ENCODE data around the gene KRT12.
"Not testable (repeated sequence)": the region's sequence is repeated elsewhere in the genome, so short reads cannot be mapped to it uniquely, and the experiment has no call there.

KRT12 gene

DNA sequence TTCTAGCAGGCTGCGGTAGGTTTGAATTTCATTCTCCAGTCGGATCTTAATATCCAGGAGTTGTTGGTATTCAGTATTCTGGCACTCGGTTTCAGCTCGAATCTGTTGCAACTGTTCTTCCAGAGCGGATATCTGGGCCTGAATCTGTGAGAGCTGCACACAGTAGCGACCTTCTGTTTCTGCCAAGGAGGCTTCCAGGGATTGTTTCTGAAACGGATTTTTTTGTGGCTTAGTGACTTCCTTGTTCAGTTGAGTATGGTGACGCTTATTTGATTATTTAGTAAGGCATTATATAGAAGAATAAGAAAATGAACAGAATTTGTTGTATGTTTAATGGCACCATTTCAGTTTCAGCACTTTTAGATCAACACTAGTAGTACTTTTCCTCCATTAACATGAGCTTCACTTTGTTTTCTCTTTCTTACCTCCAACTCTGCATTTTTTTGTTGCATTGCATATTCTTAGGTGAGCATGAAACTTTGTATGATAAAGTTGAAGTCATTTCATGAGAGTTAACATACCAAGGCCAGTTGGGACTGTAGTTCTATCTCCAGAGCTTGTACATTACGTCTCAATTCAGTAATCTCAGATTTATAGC is 47.4 kb downstream of the KRT12 start:
- Mint-ChIP-seq H3K27ac (peak overlapping the region; percentile 72), H3K27me3 (peaks cover 7% of the 10 kb centered on the region)
- no peak for DNase-seq

GRCh38 chr17:40818733-40819527 is 48.1 kb downstream of the KRT12 start:
- peak; percentile 92 for DNase-seq
- peaks cover 38% of the 10 kb centered on the region for H3K36me3 Mint-ChIP-seq (ENCODE audit: low read depth)
- H3K4me3 Mint-ChIP-seq: peak overlapping the region; percentile 95
- H3K27ac Mint-ChIP-seq: peak overlapping the region; percentile 96
- H3K27me3 Mint-ChIP-seq: peaks cover 14% of the 10 kb centered on the region
- H3K4me1 Mint-ChIP-seq (ENCODE audit: low read depth): peaks cover 29% of the 10 kb centered on the region
- no peaks in the 10 kb centered on the region for H3K9me3 Mint-ChIP-seq

More for the DNA sequence above, 47.4 kb downstream of the KRT12 start:
- Mint-ChIP-seq H3K4me3 (peak overlapping the region; percentile 82), H3K4me1 (ENCODE audit: low read depth) (peaks cover 29% of the 10 kb centered on the region), H3K9me3 (no peaks in the 10 kb centered on the region), H3K36me3 (ENCODE audit: low read depth) (peaks cover 38% of the 10 kb centered on the region)

- peaks cover 18% of the 10 kb centered on the region for H3K27me3 Mint-ChIP-seq
- no peaks in the 10 kb centered on the region for H3K9me3 Mint-ChIP-seq
- H3K4me3 Mint-ChIP-seq: peak overlapping the region; percentile 95
- H3K4me1 Mint-ChIP-seq (ENCODE audit: low read depth): peaks cover 29% of the 10 kb centered on the region
- no peak for DNase-seq
- H3K27ac Mint-ChIP-seq: peak overlapping the region; percentile 96
- peaks cover 38% of the 10 kb centered on the region for H3K36me3 Mint-ChIP-seq (ENCODE audit: low read depth)
These were observed 48.7 kb downstream of the KRT12 start for GRCh38 chr17:40818343-40818732.

GRCh38 chr17:40817103-40817682 is 49.8 kb downstream of the KRT12 start:
- no peak for DNase-seq
- H3K36me3 Mint-ChIP-seq (ENCODE audit: low read depth): peaks cover 34% of the 10 kb centered on the region

DNA sequence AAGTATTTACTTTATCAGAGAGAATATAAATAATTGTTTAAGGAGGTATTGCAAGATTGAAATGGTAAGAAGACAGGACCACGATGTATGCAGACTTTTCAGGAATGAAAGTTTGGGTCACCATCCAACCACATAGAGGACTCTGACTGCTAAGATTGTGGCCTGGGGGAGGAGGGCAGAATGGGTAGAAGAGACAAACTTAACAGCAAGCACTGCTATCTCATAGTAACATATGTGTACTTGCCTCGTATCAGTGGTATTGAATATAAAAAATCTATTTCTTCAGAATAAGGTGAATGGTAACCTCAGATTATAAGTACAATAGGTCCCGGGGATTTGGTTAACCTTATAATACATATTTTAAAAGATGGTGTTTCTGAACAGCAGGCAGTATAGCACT is 50.5 kb downstream of the KRT12 start:
- no peak for DNase-seq
- Mint-ChIP-seq H3K4me3 (no peak overlapping the region), H3K4me1 (ENCODE audit: low read depth) (peaks cover 29% of the 10 kb centered on the region)

More at GRCh38 chr17:40817103-40817682, 49.8 kb downstream of the KRT12 start:
- Mint-ChIP-seq H3K4me3 (peak overlapping the region; percentile 95), H3K27ac (peak overlapping the region; percentile 78), H3K4me1 (ENCODE audit: low read depth) (peaks cover 29% of the 10 kb centered on the region), H3K27me3 (peaks cover 28% of the 10 kb centered on the region), H3K9me3 (no peaks in the 10 kb centered on the region)

DNA sequence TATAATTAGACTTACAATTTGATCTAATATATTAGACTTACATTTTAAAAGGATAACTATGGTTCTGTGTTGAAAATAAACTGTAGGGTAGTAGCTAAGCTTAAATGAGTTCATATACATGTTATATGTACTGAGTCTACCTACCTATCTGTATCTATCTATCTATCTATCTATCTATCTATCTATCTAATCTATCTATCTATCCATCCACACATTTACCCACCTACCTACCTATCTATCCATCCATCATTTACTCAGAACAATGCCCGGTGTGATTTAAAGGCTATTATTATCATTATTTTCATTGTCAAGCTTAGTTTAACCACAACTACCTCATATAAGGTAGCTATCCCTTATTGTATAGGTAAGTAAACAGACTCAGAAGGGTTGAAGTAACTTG is 51.6 kb downstream of the KRT12 start:
- no peak for DNase-seq
- Mint-ChIP-seq H3K4me1 (ENCODE audit: low read depth) (peaks cover 24% of the 10 kb centered on the region), H3K4me3 (no peak overlapping the region), H3K36me3 (ENCODE audit: low read depth) (peaks cover 31% of the 10 kb centered on the region), H3K9me3 (no peaks in the 10 kb centered on the region), H3K27ac (no peak overlapping the region), H3K27me3 (peaks cover 43% of the 10 kb centered on the region)

More for the DNA sequence above, 50.5 kb downstream of the KRT12 start:
- Mint-ChIP-seq H3K9me3 (no peaks in the 10 kb centered on the region), H3K27ac (no peak overlapping the region), H3K36me3 (ENCODE audit: low read depth) (peaks cover 31% of the 10 kb centered on the region), H3K27me3 (peaks cover 33% of the 10 kb centered on the region)

DNA sequence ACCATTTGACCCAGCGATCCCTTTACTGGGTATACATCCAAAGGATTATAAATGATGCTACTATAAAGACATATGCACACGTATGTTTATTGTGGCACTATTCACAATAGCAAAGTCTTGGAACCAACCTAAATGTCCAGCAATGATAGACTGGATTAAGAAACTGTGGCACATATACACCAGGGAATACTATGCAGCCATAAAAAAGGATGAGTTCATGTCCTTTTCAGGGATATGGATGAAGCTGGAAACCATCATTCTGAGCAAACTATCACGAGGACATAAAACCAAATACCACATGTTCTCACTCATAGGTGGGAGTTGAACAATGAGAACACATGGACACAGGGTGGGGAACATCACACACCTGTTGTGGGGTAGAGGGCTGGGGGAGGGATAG is 52.4 kb downstream of the KRT12 start:
- DNase-seq, H3K27ac Mint-ChIP-seq, H3K9me3 Mint-ChIP-seq, H3K4me3 Mint-ChIP-seq: not testable (repeated sequence)
- peaks cover 29% of the 10 kb centered on the region for H3K36me3 Mint-ChIP-seq (ENCODE audit: low read depth)
- H3K4me1 Mint-ChIP-seq (ENCODE audit: low read depth): peaks cover 17% of the 10 kb centered on the region
- H3K27me3 Mint-ChIP-seq: peaks cover 50% of the 10 kb centered on the region

DNA sequence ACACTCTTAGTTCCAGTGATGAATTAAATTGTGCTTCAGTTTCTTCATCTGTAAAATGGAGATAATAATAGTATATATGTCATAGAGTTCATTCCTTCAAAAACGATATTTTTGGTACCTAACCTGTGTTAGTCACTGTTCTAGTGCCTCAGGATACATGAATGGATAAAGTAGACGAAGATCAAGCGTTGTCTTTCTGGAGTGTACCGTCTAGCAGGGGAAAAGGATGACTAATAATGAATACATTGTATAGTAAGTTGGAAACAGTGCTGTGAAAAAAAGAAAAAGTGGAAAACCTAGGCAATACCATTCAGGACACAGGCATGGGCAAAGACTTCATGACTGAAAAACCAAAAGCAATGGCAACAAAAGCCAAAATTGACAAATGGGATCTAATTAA is 53.2 kb downstream of the KRT12 start:
- H3K27me3 Mint-ChIP-seq: peaks cover 56% of the 10 kb centered on the region
- H3K36me3 Mint-ChIP-seq (ENCODE audit: low read depth): peaks cover 22% of the 10 kb centered on the region
- no peak overlapping the region for H3K27ac Mint-ChIP-seq
- DNase-seq: no peak
- H3K4me3 Mint-ChIP-seq: no peak overlapping the region
- peaks cover 10% of the 10 kb centered on the region for H3K4me1 Mint-ChIP-seq (ENCODE audit: low read depth)
- no peaks in the 10 kb centered on the region for H3K9me3 Mint-ChIP-seq

GRCh38 chr17:40812639-40813038 is 54.4 kb downstream of the KRT12 start:
- peaks cover 13% of the 10 kb centered on the region for H3K36me3 Mint-ChIP-seq (ENCODE audit: low read depth)
- H3K27me3 Mint-ChIP-seq: peaks cover 64% of the 10 kb centered on the region
- no peak for DNase-seq
- H3K27ac Mint-ChIP-seq: no peak overlapping the region
- H3K9me3 Mint-ChIP-seq: no peaks in the 10 kb centered on the region
- peaks cover 3% of the 10 kb centered on the region for H3K4me1 Mint-ChIP-seq (ENCODE audit: low read depth)
- H3K4me3 Mint-ChIP-seq: no peak overlapping the region

Data from activated T-cell treated with anti-CD3 and anti-CD28 coated beads, Interleukin-2, amount 50 U/mL, for 24 hours (primary cell).